ENCODE measurements around the gene TNS1.

DNA sequence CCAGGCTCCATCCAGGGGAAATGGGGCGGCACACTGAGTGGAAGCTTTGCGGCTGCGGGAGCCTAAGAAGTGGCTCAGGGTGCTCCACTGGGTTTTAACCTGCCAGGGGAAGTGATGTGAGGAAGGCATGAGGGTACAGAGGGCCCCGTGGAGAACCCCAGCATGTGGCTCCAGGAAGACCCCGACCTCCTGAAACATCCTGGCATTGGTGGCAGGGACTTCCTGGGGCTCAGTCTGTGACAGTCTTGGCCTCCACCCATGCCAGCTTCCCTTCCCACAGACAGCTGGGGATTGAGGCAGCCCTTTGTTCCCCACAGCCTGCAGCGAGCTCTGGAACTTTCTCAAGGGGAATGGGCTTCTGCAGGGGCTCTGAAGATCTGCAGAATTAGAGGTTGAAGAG is 146.6 kb downstream of the TNS1 start:
- no peak for TF ChIP-seq POLR2A (IDR thresholded peaks at IDR 0.05)
- TF ChIP-seq, protein P1, sequence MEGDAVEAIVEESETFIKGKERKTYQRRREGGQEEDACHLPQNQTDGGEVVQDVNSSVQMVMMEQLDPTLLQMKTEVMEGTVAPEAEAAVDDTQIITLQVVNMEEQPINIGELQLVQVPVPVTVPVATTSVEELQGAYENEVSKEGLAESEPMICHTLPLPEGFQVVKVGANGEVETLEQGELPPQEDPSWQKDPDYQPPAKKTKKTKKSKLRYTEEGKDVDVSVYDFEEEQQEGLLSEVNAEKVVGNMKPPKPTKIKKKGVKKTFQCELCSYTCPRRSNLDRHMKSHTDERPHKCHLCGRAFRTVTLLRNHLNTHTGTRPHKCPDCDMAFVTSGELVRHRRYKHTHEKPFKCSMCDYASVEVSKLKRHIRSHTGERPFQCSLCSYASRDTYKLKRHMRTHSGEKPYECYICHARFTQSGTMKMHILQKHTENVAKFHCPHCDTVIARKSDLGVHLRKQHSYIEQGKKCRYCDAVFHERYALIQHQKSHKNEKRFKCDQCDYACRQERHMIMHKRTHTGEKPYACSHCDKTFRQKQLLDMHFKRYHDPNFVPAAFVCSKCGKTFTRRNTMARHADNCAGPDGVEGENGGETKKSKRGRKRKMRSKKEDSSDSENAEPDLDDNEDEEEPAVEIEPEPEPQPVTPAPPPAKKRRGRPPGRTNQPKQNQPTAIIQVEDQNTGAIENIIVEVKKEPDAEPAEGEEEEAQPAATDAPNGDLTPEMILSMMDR (IDR thresholded peaks at IDR 0.05): no peak
